Measurements from ENCODE around the gene MKI67.

The MKI67 gene

GRCh38 chr10:128065881-128066534 is 60.2 kb downstream of the MKI67 start:
- no peak for DNase-seq (ENCODE audit: low read depth, low spot score)

GRCh38 chr10:128064970-128065580 is 61.1 kb downstream of the MKI67 start:
- DNase-seq (ENCODE audit: low read depth, low spot score): no peak

- DNase-seq (ENCODE audit: low read depth, low spot score): no peak
Observed at GRCh38 chr10:128064108-128064969, 61.9 kb downstream of the MKI67 start.

GRCh38 chr10:128063736-128064107 is 62.5 kb downstream of the MKI67 start:
- no peak for DNase-seq (ENCODE audit: low read depth, low spot score)

GRCh38 chr10:128062881-128063563 is 63.2 kb downstream of the MKI67 start:
- no peak for DNase-seq (ENCODE audit: low read depth, low spot score)

- DNase-seq (ENCODE audit: low read depth, low spot score): no peak
Observed at GRCh38 chr10:128062331-128062880, 63.8 kb downstream of the MKI67 start.

- no peak for DNase-seq (ENCODE audit: low read depth, low spot score)
Observed at GRCh38 chr10:128061306-128062300, 64.6 kb downstream of the MKI67 start.

GRCh38 chr10:128060341-128061250 is 65.6 kb downstream of the MKI67 start:
- DNase-seq (ENCODE audit: low read depth, low spot score): no peak

GRCh38 chr10:128059982-128060293 is 66.3 kb downstream of the MKI67 start:
- no peak for DNase-seq (ENCODE audit: low read depth, low spot score)

- no peak for DNase-seq (ENCODE audit: low read depth, low spot score)
Observed at GRCh38 chr10:128059266-128059981, 66.8 kb downstream of the MKI67 start.

- DNase-seq (ENCODE audit: low read depth, low spot score): no peak
Observed at GRCh38 chr10:128058750-128059134, 67.5 kb downstream of the MKI67 start.

GRCh38 chr10:128058106-128058749 is 68.0 kb downstream of the MKI67 start:
- no peak for DNase-seq (ENCODE audit: low read depth, low spot score)

- no peak for DNase-seq (ENCODE audit: low read depth, low spot score)
Observed at GRCh38 chr10:128056303-128057050, 69.7 kb downstream of the MKI67 start.

- no peak for DNase-seq (ENCODE audit: low read depth, low spot score)
Observed at GRCh38 chr10:128055061-128055868, 71.0 kb downstream of the MKI67 start.

- DNase-seq (ENCODE audit: low read depth, low spot score): no peak
Observed at GRCh38 chr10:128054163-128054970, 71.9 kb downstream of the MKI67 start.

- DNase-seq (ENCODE audit: low read depth, low spot score): no peak
Observed at GRCh38 chr10:128053356-128053755, 72.9 kb downstream of the MKI67 start.

Data from brain pericyte (primary cell).